ENCODE results near the gene CISD3. TPM values are rescaled to one million over a fixed set of nuclear protein-coding genes. Genes with fewer than 3 reads are reported as not detected.

CISD3 gene
- total RNA-seq, 1 donor from 2014 or later = 9.0 TPM

- TF ChIP-seq CTCF (conservative IDR thresholded peaks at IDR 0.05) = no peak
- H3K27ac Mint-ChIP-seq (ENCODE audit: unreplicated experiment) = peak overlapping the region; percentile 21
Observed at GRCh38 chr17:38746004-38746848, 16.1 kb downstream of the CISD3 start.

GRCh38 chr17:38746849-38747462 lies 16.8 kb downstream of the CISD3 start:
- Mint-ChIP-seq H3K9me3 (no peaks in the 10 kb centered on the region), H3K27me3 (ENCODE audit: low read depth) (peaks cover 18% of the 10 kb centered on the region), H3K36me3 (ENCODE audit: low read depth) (peaks cover 3% of the 10 kb centered on the region), H3K4me1 (peaks cover 68% of the 10 kb centered on the region), H3K4me3 (peak overlapping the region; percentile 92), H3K27ac (ENCODE audit: unreplicated experiment) (no peak overlapping the region)
- TF ChIP-seq CTCF (conservative IDR thresholded peaks at IDR 0.05) = no peak
- no peak for DNase-seq (ENCODE audit: low read depth, low spot score)

More at GRCh38 chr17:38746004-38746848, 16.1 kb downstream of the CISD3 start:
- H3K27me3 Mint-ChIP-seq (ENCODE audit: low read depth) = peaks cover 12% of the 10 kb centered on the region
- no peaks in the 10 kb centered on the region for H3K9me3 Mint-ChIP-seq
- no peak for DNase-seq (ENCODE audit: low read depth, low spot score)
- H3K4me3 Mint-ChIP-seq = peak overlapping the region; percentile 92
- H3K36me3 Mint-ChIP-seq (ENCODE audit: low read depth) = peaks cover 3% of the 10 kb centered on the region
- H3K4me1 Mint-ChIP-seq = peaks cover 66% of the 10 kb centered on the region

GRCh38 chr17:38747463-38748148 lies 17.5 kb downstream of the CISD3 start:
- Mint-ChIP-seq H3K36me3 (ENCODE audit: low read depth) (peaks cover 3% of the 10 kb centered on the region), H3K4me1 (peaks cover 68% of the 10 kb centered on the region), H3K9me3 (no peaks in the 10 kb centered on the region), H3K27ac (ENCODE audit: unreplicated experiment) (peak overlapping the region; percentile 88), H3K4me3 (peak overlapping the region; percentile 92), H3K27me3 (ENCODE audit: low read depth) (peaks cover 23% of the 10 kb centered on the region)
- DNase-seq (ENCODE audit: low read depth, low spot score) = peak; percentile 40
- TF ChIP-seq CTCF (conservative IDR thresholded peaks at IDR 0.05) = peak; percentile 31

GRCh38 chr17:38748149-38748891 lies 18.2 kb downstream of the CISD3 start, which contains the start of gene PCGF2:
Gene PCGF2, minus strand, starts transcription at chr17:38748336. Its CDS starts 7,934 bp downstream, at chr17:38740402.
- no peaks in the 10 kb centered on the region for H3K9me3 Mint-ChIP-seq
- peak within 1 kb of the TSS; percentile 88 for H3K27ac Mint-ChIP-seq (ENCODE audit: unreplicated experiment)
- no peak for TF ChIP-seq CTCF (conservative IDR thresholded peaks at IDR 0.05)
- peaks cover 64% of the 10 kb centered on the region for H3K4me1 Mint-ChIP-seq
- H3K36me3 Mint-ChIP-seq (ENCODE audit: low read depth) = peaks cover 2% of the 10 kb centered on the region
- peak; percentile 88 for DNase-seq (ENCODE audit: low read depth, low spot score)
- peak within 1 kb of the TSS; percentile 96 for H3K4me3 Mint-ChIP-seq
- H3K27me3 Mint-ChIP-seq (ENCODE audit: low read depth) = peaks cover 23% of the 10 kb centered on the region

- DNase-seq (ENCODE audit: low read depth, low spot score) = no peak
- H3K4me3 Mint-ChIP-seq = peak overlapping the region; percentile 96
- no peak overlapping the region for H3K27ac Mint-ChIP-seq (ENCODE audit: unreplicated experiment)
- peaks cover 2% of the 10 kb centered on the region for H3K36me3 Mint-ChIP-seq (ENCODE audit: low read depth)
- no peaks in the 10 kb centered on the region for H3K9me3 Mint-ChIP-seq
- H3K27me3 Mint-ChIP-seq (ENCODE audit: low read depth) = peaks cover 23% of the 10 kb centered on the region
- H3K4me1 Mint-ChIP-seq = peaks cover 62% of the 10 kb centered on the region
- no peak for TF ChIP-seq CTCF (conservative IDR thresholded peaks at IDR 0.05)
Observed at GRCh38 chr17:38748892-38749222, 18.7 kb downstream of the CISD3 start.
